Stimulated activated CD4-positive, alpha-beta T cell treated with anti-CD3 and anti-CD28 coated beads, Interleukin-12 subunit alpha, Interleukin-12 subunit beta, amount 100 ng/mL, for 4 hours (primary cell): ENCODE data around the gene AGR2.
"Not testable (repeated sequence)": the region's sequence is repeated elsewhere in the genome, so short reads cannot be mapped to it uniquely, and the experiment has no call there.

Source experiments
- DNase-seq: peaks from one replicate; pipeline ENCODE4 v3.0.0-alpha.2; 2020

The AGR2 gene

DNA sequence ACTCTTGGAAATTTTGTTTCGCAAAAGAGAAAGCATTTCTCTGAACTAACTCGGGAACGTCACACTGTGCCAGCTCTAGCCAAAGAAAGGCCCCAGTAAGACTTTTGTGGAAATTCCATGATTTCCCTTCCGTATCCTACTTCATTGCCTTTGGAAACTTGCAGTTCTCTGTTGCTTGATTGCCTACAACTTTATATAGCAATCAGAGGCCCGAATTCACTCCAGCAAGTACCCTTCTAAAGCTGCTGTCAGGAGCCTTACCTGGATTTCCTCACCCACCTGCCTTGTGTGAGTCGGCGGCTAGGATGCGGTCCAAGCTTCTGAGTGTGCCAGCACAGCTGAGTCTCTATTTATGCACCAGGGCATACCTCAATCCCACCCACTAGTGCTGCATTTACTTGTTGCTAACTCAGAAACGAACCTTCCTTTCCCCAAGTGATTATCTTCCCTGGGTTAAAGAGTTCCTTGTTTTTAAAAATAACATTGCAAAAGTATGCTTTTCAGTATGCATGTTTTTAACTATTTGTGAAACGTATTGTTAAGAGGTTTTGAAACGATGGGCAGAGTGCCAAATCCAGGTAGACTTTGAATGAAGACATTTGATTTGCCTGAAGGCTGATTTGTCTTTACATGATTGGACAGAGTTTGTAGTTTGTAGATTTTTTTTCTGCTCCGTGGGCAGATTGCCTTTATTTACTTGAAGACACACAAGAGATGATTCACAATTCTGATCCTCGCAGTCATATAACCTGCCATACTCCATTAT lies at the start of gene AGR2:
TSS of gene AGR2 (minus strand) at position 326 of the 766 bp plus-strand sequence. CDS start 3,203 bp downstream, outside the sequence.
- DNase-seq = no peak

- not testable (repeated sequence) for DNase-seq
Measured at GRCh38 chr7:16853189-16853588, 48.4 kb upstream of the AGR2 start.

DNA sequence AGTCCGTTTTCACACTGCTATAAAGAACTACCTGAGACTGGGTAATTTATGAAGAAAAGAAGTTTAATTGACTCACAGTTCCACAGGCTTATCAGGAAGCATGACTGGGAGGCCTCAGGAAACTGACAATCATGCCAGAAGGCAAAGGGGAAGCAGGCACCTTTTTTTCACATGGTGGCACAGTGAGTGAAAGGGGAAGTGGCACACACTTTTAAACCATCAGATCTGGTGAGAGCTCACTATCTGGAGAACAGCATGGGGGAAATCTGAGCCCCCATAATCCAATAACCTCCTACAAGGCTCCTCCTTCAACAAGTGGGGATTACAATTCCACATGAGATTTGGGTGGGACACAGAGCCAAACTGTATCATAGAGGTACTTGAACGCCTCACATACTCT lies 47.0 kb upstream of the AGR2 start:
- no peak for DNase-seq

- no peak for DNase-seq
Measured at GRCh38 chr7:16850614-16851466, 46.0 kb upstream of the AGR2 start.

DNA sequence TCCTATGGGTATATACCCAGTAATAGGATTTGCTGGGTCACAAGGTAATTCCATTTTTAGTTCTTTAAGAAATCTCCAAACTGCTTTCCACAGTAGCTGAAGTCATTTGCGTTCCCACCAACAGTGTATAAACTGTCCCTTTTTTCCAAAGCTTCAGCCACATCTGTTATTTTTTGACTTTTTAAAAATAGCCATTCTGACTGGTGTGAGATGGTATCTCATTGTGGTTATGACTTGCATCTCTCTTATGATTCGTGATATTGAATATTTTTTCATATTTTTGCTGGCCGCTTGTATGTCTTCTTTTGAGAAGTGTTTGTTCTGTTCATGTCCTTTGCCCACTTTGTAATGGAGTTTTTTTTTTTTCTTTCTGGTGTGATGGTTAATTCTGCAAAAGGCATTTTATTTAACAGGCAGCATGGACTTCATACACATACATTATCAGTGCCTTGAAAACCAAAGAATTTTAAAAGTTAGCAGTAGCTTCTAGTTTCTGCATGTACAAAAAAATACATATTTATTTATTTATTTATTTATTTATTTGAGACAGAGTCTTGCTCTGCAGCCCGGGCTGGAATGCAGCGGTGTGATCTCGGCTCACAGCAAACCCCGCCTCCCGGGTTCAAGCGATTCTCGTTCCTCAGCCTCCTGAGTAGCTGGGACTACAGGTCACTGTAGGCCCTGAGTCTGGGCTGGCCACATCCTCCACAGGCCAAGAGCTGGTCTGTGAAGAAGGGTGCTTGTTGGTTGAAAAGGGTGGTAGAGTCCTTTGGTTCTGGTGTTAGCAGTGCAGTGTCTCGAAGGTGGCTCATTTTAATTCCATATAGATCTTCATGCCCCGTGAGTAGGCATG lies 44.7 kb upstream of the AGR2 start:
- DNase-seq = no peak

GRCh38 chr7:16847381-16847860 lies 42.6 kb upstream of the AGR2 start:
- DNase-seq = no peak

DNA sequence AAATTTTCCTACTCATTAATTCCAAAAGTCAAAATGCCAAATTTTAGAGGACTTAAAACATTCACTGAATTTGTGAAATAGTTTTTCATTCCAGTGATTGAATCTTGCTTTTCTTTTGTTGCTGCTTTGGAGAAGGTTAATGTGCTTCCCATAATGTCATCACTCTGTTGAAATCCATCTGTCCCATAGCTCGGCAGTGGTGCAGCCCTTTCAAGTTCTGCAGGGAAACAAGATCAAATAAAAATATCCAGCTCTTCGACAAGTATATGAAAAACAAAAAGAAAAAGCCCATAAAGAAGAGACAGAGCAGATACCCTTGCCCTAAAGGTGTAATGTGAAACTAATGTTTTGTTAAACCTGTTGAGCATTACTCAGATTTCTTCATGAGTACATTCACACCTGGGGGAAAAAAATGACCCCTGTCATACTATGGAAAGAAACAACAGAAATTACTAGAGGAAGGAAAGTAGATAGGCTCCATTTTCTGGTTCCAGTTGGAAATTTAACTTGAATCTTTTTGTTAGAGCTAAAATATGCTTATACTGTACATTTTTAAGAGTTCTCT lies 41.9 kb upstream of the AGR2 start:
- no peak for DNase-seq

GRCh38 chr7:16845746-16846145 lies 40.9 kb upstream of the AGR2 start:
- DNase-seq = no peak

DNA sequence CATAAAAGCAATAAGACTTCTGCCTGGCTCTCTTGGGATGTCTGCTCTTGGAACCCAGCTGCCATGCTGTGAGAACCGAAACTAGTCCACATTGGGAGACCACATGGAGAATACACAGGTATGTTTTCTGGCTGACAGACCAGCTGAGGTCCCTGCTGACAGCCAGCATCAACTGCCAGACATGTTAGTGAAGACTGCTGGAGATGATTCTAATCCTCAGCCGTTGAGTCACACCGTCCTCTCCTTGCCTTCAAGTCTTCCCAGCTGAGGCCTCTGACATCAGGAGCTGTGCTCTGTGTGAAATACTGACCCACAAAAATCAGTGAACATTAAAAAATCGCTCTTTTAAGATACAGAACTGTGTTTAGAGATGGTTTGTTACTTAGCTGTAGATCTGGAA lies 36.9 kb upstream of the AGR2 start:
- no peak for DNase-seq

GRCh38 chr7:16840094-16840493 lies 35.3 kb upstream of the AGR2 start:
- DNase-seq = no peak

DNA sequence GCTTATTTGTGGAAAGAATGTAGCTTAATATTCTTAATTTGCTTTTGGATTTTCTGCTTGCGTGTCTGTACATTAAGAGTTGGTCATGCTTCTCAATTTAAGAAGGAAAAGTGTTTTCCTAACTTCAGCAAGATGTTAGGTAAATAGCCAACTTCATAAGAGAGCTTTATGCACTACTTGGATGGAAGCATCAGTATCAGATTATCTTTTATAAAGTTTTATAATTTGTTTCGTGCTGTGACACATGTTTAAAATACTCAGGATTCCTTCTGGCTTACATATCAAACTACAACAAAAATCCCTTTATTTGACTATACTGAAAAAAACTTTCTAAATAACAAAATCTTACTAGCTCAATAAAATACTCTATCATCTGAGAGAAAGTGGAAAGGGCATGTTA lies 34.8 kb upstream of the AGR2 start:
- no peak for DNase-seq

GRCh38 chr7:16838891-16839290 lies 34.1 kb upstream of the AGR2 start:
- no peak for DNase-seq

DNA sequence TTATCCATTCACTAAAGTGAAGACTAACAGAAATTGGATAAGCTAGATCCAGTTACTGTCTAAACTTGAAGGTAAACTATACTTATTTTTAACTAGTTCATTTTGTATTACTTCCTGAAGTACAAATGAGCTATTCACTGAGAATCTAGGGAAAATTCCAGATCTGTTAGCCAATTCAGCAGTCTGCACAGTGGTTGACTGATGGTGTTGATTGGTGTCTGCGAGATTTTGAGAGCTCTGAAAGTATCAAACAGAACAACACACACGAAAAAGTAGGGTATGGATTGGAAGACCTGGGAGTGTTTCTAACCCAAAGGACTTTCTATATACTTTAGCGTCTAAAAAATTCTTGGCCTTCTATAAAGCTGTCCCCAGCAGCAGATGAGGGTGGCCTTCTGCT lies 33.6 kb upstream of the AGR2 start:
- no peak for DNase-seq

- DNase-seq = no peak
Measured at GRCh38 chr7:16836481-16836880, 31.7 kb upstream of the AGR2 start.

DNA sequence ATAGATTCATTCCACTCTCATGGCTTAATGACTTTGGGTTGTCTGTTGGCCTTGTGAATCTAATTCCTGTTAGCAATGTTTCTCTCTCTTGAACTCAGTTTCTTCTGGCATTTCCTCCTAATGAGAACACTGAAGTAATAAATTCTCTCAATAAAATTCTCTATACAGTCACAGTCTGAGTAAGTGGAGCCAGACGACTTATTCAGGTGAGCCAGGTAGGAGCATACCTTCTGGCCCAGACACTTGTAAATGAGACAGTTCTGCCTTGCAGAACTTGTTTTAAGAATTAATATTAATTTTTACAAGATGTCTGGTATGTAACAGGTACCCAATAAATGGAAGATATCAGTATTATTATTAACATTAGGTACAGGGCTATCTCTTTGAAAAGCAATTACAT lies 28.6 kb upstream of the AGR2 start:
- no peak for DNase-seq

- no peak for DNase-seq
Measured at GRCh38 chr7:16826060-16826459, 21.3 kb upstream of the AGR2 start.

DNA sequence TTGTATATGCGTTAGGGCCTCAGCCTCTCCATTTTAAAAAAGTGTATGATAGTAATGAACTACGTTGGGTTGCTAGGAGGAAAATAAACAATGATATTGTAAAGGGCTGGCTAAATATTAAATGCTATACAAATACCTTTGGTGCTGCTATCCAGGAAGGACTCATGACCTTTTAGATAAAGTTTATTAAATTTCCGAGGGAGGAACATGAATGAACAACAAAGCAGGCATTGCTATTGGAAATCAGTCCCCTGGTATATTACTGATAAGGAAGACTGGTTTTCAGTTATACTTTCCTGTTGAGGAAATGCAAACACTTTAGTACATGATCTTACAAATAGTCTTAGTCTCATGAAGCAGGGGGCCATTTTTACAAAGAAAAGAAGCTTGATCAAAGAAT lies 17.2 kb upstream of the AGR2 start:
- DNase-seq = no peak

DNA sequence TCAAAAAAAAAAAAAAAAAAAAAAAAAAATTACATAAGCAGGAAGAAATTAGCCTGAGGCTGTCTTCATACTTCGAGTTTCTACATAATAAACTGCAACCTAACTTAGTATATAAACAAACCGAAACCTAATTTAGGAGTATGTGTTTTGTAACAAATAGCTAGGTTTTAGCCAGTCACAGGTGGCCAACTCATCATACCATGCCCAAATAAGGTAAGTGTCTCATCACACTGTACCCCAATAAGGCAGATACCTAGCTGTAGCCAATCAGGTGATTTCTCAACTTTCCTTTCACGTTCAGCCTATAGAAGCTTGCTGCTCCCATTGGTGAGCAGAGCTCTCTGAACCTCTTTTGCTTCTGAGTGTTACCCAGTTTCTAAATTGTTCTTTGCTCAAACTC lies 13.9 kb upstream of the AGR2 start:
- no peak for DNase-seq

DNA sequence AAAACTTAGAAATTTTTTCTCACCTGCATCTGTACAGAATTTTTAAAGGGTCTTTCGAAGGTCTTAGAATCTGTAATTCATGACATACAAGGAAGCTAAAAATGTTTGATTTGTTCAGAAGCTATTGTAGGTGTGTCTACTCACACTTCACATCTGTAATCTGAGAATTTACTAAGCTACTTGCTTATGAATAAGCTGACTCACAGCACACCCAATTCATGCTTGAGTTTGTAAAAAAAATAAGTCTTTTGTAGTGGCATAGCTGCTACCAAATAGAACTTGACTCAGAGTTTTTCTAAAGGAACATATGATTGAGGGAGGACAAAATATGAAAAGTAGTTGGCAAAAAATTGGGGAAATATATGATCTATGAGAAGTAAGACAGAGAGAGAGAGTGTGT lies 12.7 kb upstream of the AGR2 start:
- no peak for DNase-seq

- DNase-seq = no peak
Measured at GRCh38 chr7:16816824-16817223, 12.0 kb upstream of the AGR2 start.

- DNase-seq = no peak
Measured at GRCh38 chr7:16815001-16815400, 10.2 kb upstream of the AGR2 start.

GRCh38 chr7:16813232-16813616 lies 8.4 kb upstream of the AGR2 start:
- no peak for DNase-seq
